ENCODE results near the gene SLC48A1.

Gene SLC48A1

GRCh38 chr12:47771304-47771703 is 1.7 kb upstream of the SLC48A1 start:
- ChIA-PET CTCF (interaction anchor here (0.8 to 19.6 kb wide), 6 partner anchors 9 to 63 kb away, joined by 3 to 1419 read pairs (median 314); partner anchors contain the start of genes ENDOU and RAPGEF3), POLR2A (interaction anchor here (1.1 kb wide), 1 partner anchor 13 kb away, joined by 3 read pairs; the partner anchor contains the start of gene RAPGEF3)
- no peak for TF ChIP-seq CTCF (IDR thresholded peaks at IDR 0.05; ENCODE audit: insufficient read depth, low read length, missing control alignments)
- DNase-seq (ENCODE audit: low read depth, low spot score): no peak
- no peak overlapping the region for H3K4me3 ChIP-seq (ENCODE audit: low read depth, low read length)

GRCh38 chr12:47772094-47772660 is 861 bp upstream of the SLC48A1 start:
- ChIA-PET CTCF (interaction anchor here (0.8 to 19.6 kb wide), 8 partner anchors 10 to 325 kb away, joined by 3 to 1419 read pairs (median 156); partner anchors contain the start of genes ENDOU and RAPGEF3), POLR2A (interaction anchor here (1.1 kb wide), 1 partner anchor 13 kb away, joined by 5 read pairs; the partner anchor contains the start of gene RAPGEF3)
- TF ChIP-seq CTCF (IDR thresholded peaks at IDR 0.05; ENCODE audit: insufficient read depth, low read length, missing control alignments): no peak
- no peak for DNase-seq (ENCODE audit: low read depth, low spot score)
- no peak overlapping the region for H3K4me3 ChIP-seq (ENCODE audit: low read depth, low read length)

- peak overlapping the region; percentile 68 for H3K4me3 ChIP-seq (ENCODE audit: low read depth, low read length)
- no peak for TF ChIP-seq CTCF (IDR thresholded peaks at IDR 0.05; ENCODE audit: insufficient read depth, low read length, missing control alignments)
- no peak for DNase-seq (ENCODE audit: low read depth, low spot score)
- CTCF ChIA-PET: interaction anchor here (0.9 to 19.6 kb wide), 7 partner anchors 9 to 325 kb away, joined by 3 to 1419 read pairs (median 300); partner anchors contain the start of genes ENDOU and RAPGEF3
- POLR2A ChIA-PET: interaction anchor here (1.1 kb wide), 1 partner anchor 14 kb away, joined by 5 read pairs; the partner anchor contains the start of gene RAPGEF3
These were observed 338 bp upstream of the SLC48A1 start for GRCh38 chr12:47772738-47773061.

GRCh38 chr12:47773858-47774580 is 981 bp downstream of the SLC48A1 start:
- TF ChIP-seq CTCF (IDR thresholded peaks at IDR 0.05; ENCODE audit: insufficient read depth, low read length, missing control alignments): no peak
- POLR2A ChIA-PET: no interaction called here
- peak overlapping the region; percentile 68 for H3K4me3 ChIP-seq (ENCODE audit: low read depth, low read length)
- CTCF ChIA-PET: interaction anchor here (2.8 to 19.6 kb wide), 6 partner anchors 8 to 68 kb away, joined by 11 to 1419 read pairs (median 314); partner anchors contain the start of genes ENDOU, RAPGEF3 and RPAP3
- DNase-seq (ENCODE audit: low read depth, low spot score): no peak

- no peak for DNase-seq (ENCODE audit: low read depth, low spot score)
- no peak overlapping the region; the same call in 1 of the 2 replicates for H3K4me3 ChIP-seq (ENCODE audit: low read depth, low read length)
- CTCF ChIA-PET: interaction anchor here (6.2 to 19.6 kb wide), 5 partner anchors 18 to 69 kb away, joined by 61 to 1419 read pairs (median 329); partner anchors contain the start of genes ENDOU, RAPGEF3 and RPAP3
- TF ChIP-seq CTCF (IDR thresholded peaks at IDR 0.05; ENCODE audit: insufficient read depth, low read length, missing control alignments): no peak
- POLR2A ChIA-PET: interaction anchor here (0.9 kb wide), 1 partner anchor 21 kb away, joined by 3 read pairs; no protein-coding TSS in a partner anchor
These were observed 1.6 kb downstream of the SLC48A1 start for GRCh38 chr12:47774663-47775062.

Measured in AG04449 (cell line).